DOHH2 (cell line): ENCODE measurements around the gene RASL11A.

Source experiments
- H3F3A ChIP-seq: fragments of 200-600 bp; sonication (generic), shearing (Covaris generic); 2 replicates; pipeline ENCODE4 v1.6.0; 2016; ENCODE audit warnings: antibody characterized with exemption, mild to moderate bottlenecking; ENCODE audit not compliant: control insufficient read depth, insufficient read depth
- H3K27ac ChIP-seq: fragments of 200-600 bp; sonication (generic); 2 replicates; pipeline ENCODE4 v1.5.1; 2014; ENCODE audit warnings: low read depth, mild to moderate bottlenecking, low read length, moderate library complexity
- H3K27me3 ChIP-seq: fragments of 200-600 bp; sonication (generic); 2 replicates; pipeline ENCODE4 v1.6.1; 2014; ENCODE audit warnings: mild to moderate bottlenecking, low read length, mixed read lengths; ENCODE audit not compliant: control insufficient read depth
- H3K36me3 ChIP-seq: fragments of 200-600 bp; sonication (generic); 2 replicates; pipeline ENCODE4 v1.6.1; 2014; ENCODE audit warnings: mild to moderate bottlenecking, low read length, moderate library complexity, mixed read lengths; ENCODE audit not compliant: control insufficient read depth
- H3K4me1 ChIP-seq: fragments of 200-600 bp; sonication (generic); 2 replicates; pipeline ENCODE4 v1.6.1; 2014; ENCODE audit warnings: mild to moderate bottlenecking, low read length, mixed read lengths; ENCODE audit not compliant: control insufficient read depth
- H3K4me2 ChIP-seq: fragments of 200-600 bp; sonication (generic); 2 replicates; pipeline ENCODE4 v1.6.0; 2014; ENCODE audit warnings: mild to moderate bottlenecking, low read length, moderate library complexity
- H3K4me3 ChIP-seq: fragments of 200-600 bp; sonication (generic); 2 replicates; pipeline ENCODE4 v1.5.1; 2014; ENCODE audit warnings: mild to moderate bottlenecking, low read length, mixed read lengths
- H3K79me2 ChIP-seq: fragments of 200-600 bp; sonication (generic); 2 replicates; pipeline ENCODE4 v1.6.1; 2014; ENCODE audit warnings: mild to moderate bottlenecking, low read length, mixed read lengths; ENCODE audit not compliant: control insufficient read depth
- H3K9me2 ChIP-seq: fragments of 200-600 bp; sonication (generic); replicated peaks from 2 replicates; pipeline ENCODE4 v1.6.1; 2014; ENCODE audit warnings: mild to moderate bottlenecking, low read length, mixed read lengths; ENCODE audit not compliant: control insufficient read depth
- H3K9me3 ChIP-seq: fragments of 200-600 bp; sonication (generic); 2 replicates; pipeline ENCODE4 v1.6.1; 2014; ENCODE audit warnings: antibody characterized with exemption, low read length, mixed read lengths; ENCODE audit not compliant: control insufficient read depth, insufficient read depth
- H4K20me1 ChIP-seq: fragments of 200-600 bp; sonication (generic); 2 replicates; pipeline ENCODE4 v1.6.0; 2014; ENCODE audit warnings: low read depth, mild to moderate bottlenecking, antibody characterized with exemption, low read length, moderate library complexity; ENCODE audit not compliant: control insufficient read depth, insufficient read depth
- CTCF ChIP-seq: fragments of 200-600 bp; sonication (generic); IDR thresholded peaks from one replicate; pipeline ENCODE4 v1.5.1; 2014; ENCODE audit warnings: antibody characterized with exemption, mild to moderate bottlenecking, low read depth, low read length; ENCODE audit not compliant: poor library complexity, severe bottlenecking
- EZH2phosphoT487 ChIP-seq: fragments of 200-600 bp; sonication (generic); IDR thresholded peaks from 2 replicates; pipeline ENCODE4 v1.6.1; 2017; ENCODE audit warnings: borderline replicate concordance, mild to moderate bottlenecking, antibody characterized with exemption, low read length, moderate library complexity, mixed read lengths

RASL11A gene

GRCh38 chr13:27251166-27252091 is 19.2 kb upstream of the RASL11A start, which contains the start of gene RPL21:
Gene RPL21 (plus strand): TSS chr13:27251558. CDS start chr13:27253777, 2,219 bp downstream.
- Histone ChIP-seq H4K20me1 (peaks cover 17% of the 10 kb centered on the region), H3K4me2 (peak within 1 kb of the TSS; percentile 65), H3K9me3 (no peaks in the 10 kb centered on the region), H3K4me3 (peak within 1 kb of the TSS; percentile 94), H3K79me2 (peaks cover 74% of the 10 kb centered on the region), H3K27ac (peak within 1 kb of the TSS; percentile 84), H3K36me3 (peaks cover 60% of the 10 kb centered on the region), H3F3A (peaks cover 42% of the 10 kb centered on the region), H3K9me2 (no peaks in the 10 kb centered on the region), H3K4me1 (peaks cover 44% of the 10 kb centered on the region), H3K27me3 (no peaks in the 10 kb centered on the region)
- TF ChIP-seq EZH2phosphoT487 (no peak), CTCF (no peak)

DNA sequence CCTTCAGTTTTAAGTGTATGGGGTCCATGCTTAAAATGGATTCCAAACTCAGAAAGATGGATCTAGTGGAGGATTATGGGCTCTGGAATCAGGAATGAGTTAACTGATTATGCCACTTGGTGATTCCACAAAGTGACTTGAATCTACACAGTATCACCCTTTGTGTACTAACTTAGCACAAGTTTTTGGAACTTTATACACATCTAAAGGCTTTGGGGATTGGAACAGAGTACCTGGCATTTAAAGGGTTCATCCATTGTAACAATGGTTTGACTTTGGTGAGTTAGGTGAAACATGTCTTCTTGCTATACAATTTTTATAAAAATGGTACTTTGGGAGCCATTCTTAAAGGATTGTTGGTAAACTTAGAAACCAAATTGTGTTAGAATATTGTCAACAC is 18.2 kb upstream of the RASL11A start:
- no peaks in the 10 kb centered on the region for H3K9me3 ChIP-seq
- H3K9me2 ChIP-seq = no peaks in the 10 kb centered on the region
- peaks cover 70% of the 10 kb centered on the region for H3K36me3 ChIP-seq
- H3K27me3 ChIP-seq = no peaks in the 10 kb centered on the region
- peaks cover 85% of the 10 kb centered on the region for H3K79me2 ChIP-seq
- no peak for TF ChIP-seq EZH2phosphoT487
- TF ChIP-seq CTCF = no peak
- peak overlapping the region; percentile 65 for H3K4me2 ChIP-seq
- peaks cover 54% of the 10 kb centered on the region for H3K4me1 ChIP-seq
- H3K4me3 ChIP-seq = peak overlapping the region; percentile 94
- peaks cover 52% of the 10 kb centered on the region for H3F3A ChIP-seq
- peaks cover 17% of the 10 kb centered on the region for H4K20me1 ChIP-seq
- peak overlapping the region; percentile 84 for H3K27ac ChIP-seq

DNA sequence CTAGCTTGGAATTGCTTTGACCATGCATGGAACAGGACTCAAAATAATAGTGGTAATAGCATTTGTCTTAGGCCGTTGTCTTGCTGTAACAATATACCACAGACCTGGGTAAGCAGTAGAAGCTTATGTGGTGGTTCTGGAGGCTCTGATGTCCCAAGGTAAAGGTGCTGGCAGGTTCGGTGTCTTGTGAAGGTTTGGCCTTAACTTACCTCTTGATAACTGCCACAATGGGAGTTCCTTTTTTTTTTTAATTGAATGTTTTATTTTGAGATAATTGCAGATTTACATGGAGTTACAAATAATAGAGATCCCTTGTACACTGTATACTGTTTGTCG is 13.4 kb upstream of the RASL11A start:
- TF ChIP-seq EZH2phosphoT487 = no peak
- no peak for TF ChIP-seq CTCF

More for the DNA sequence above, 13.4 kb upstream of the RASL11A start:
- H4K20me1 ChIP-seq = peaks cover 17% of the 10 kb centered on the region
- H3K4me2 ChIP-seq = 0 out of 2 replicates have a peak overlapping the region, but pooled peaks have one; percentile 8
- H3K36me3 ChIP-seq = peaks cover 100% of the 10 kb centered on the region
- H3K27me3 ChIP-seq = no peaks in the 10 kb centered on the region
- H3K27ac ChIP-seq = no peak overlapping the region
- peaks cover 76% of the 10 kb centered on the region for H3K79me2 ChIP-seq
- no peaks in the 10 kb centered on the region for H3K9me3 ChIP-seq
- peaks cover 79% of the 10 kb centered on the region for H3K4me1 ChIP-seq
- H3K4me3 ChIP-seq = no peak overlapping the region
- H3K9me2 ChIP-seq = no peaks in the 10 kb centered on the region
- peaks cover 93% of the 10 kb centered on the region for H3F3A ChIP-seq
